HepG2 (cell line): ENCODE data around the gene PRMT2. TPM values are rescaled to one million over a fixed set of nuclear protein-coding genes. Genes with fewer than 3 reads are reported as not detected.

Experiments used
- AKAP8 ChIP-seq: sonication (generic); formaldehyde crosslinking; IDR thresholded peaks from 2 replicates; pipeline ENCODE4 v1.5.1; 2020; ENCODE audit warnings: mild to moderate bottlenecking, missing genetic modification reagents
- ATRX ChIP-seq: sonication (generic); formaldehyde crosslinking; IDR thresholded peaks from 2 replicates; pipeline ENCODE4 v1.4.0; 2020; ENCODE audit warnings: missing genetic modification reagents, borderline replicate concordance
- DRAP1 ChIP-seq: IDR thresholded peaks from 2 replicates; pipeline ENCODE4 v1.6.1; 2016; ENCODE audit warnings: missing genetic modification reagents, missing compliant biosample characterization
- FIP1L1 ChIP-seq: fragments of 200-400 bp; formaldehyde crosslinking; IDR thresholded peaks from 2 replicates; pipeline ENCODE4 v1.6.1; 2018; ENCODE audit warnings: low read depth, mild to moderate bottlenecking, low read length, moderate library complexity, borderline replicate concordance; ENCODE audit not compliant: insufficient read depth
- FLYWCH1 ChIP-seq: sonication (generic); formaldehyde crosslinking; IDR thresholded peaks from 2 replicates; pipeline ENCODE4 v1.8.1; 2023; ENCODE audit warnings: mild to moderate bottlenecking, missing genetic modification reagents
- FOSL2 ChIP-seq: sonication (generic); formaldehyde crosslinking; IDR thresholded peaks from 2 replicates; pipeline ENCODE4 v1.4.0; 2020; ENCODE audit warnings: missing genetic modification reagents
- FOXA3 ChIP-seq: IDR thresholded peaks from 2 replicates; pipeline ENCODE4 v1.6.1; 2016; ENCODE audit warnings: missing genetic modification reagents, missing compliant biosample characterization
- FOXC1 ChIP-seq: sonication (generic); formaldehyde crosslinking; IDR thresholded peaks from 2 replicates; pipeline ENCODE4 v1.8.0; 2022; ENCODE audit warnings: mild to moderate bottlenecking, missing genetic modification reagents, borderline replicate concordance
- GABPB1 ChIP-seq: IDR thresholded peaks from 2 replicates; pipeline ENCODE4 v1.6.1; 2016; ENCODE audit warnings: mild to moderate bottlenecking, missing genetic modification reagents, moderate library complexity, missing compliant biosample characterization
- HDAC6 ChIP-seq: fragments of 200-600 bp; sonication (generic); IDR thresholded peaks from 2 replicates; pipeline ENCODE4 v1.7.0; 2017; ENCODE audit warnings: mild to moderate bottlenecking, antibody characterized with exemption, low read length, low read depth
- IRF9 ChIP-seq: sonication (generic); formaldehyde crosslinking; IDR thresholded peaks from 2 replicates; pipeline ENCODE4 v1.8.0; 2022; ENCODE audit warnings: missing genetic modification reagents, mild to moderate bottlenecking, borderline replicate concordance
- MXI1 ChIP-seq: IDR thresholded peaks from 3 replicates; pipeline ENCODE4 v1.6.1; 2012; ENCODE audit warnings: low read depth, low read length, inconsistent platforms, borderline replicate concordance
- POGZ ChIP-seq: sonication (generic); formaldehyde crosslinking; IDR thresholded peaks from 2 replicates; pipeline ENCODE4 v1.4.0; 2020; ENCODE audit warnings: mild to moderate bottlenecking, missing genetic modification reagents
- PRPF4 ChIP-seq: fragments of 200-400 bp; formaldehyde crosslinking; IDR thresholded peaks from 2 replicates; pipeline ENCODE4 v1.6.1; 2016; ENCODE audit warnings: low read length, low read depth; ENCODE audit not compliant: poor library complexity, severe bottlenecking
- RFX5 ChIP-seq: IDR thresholded peaks from 2 replicates; pipeline ENCODE4 v1.6.1; 2011; ENCODE audit warnings: low read depth, low read length, improper control_type of control experiment
- ZFP41 ChIP-seq: sonication (generic); formaldehyde crosslinking; IDR thresholded peaks from 2 replicates; pipeline ENCODE4 v1.4.0; 2020; ENCODE audit warnings: mild to moderate bottlenecking, missing genetic modification reagents, borderline replicate concordance
- ZMYM2 ChIP-seq: sonication (generic); formaldehyde crosslinking; IDR thresholded peaks from 2 replicates; pipeline ENCODE4 v1.8.0; 2022; ENCODE audit warnings: mild to moderate bottlenecking, missing genetic modification reagents
- ZNF180 ChIP-seq: sonication (generic); formaldehyde crosslinking; IDR thresholded peaks from 2 replicates; pipeline ENCODE4 v1.4.0; 2020; ENCODE audit warnings: low read depth, missing genetic modification reagents, borderline replicate concordance
- ZNF329 ChIP-seq: sonication (generic); formaldehyde crosslinking; IDR thresholded peaks from 2 replicates; pipeline ENCODE4 v1.9.0; 2021; ENCODE audit warnings: low read depth, mild to moderate bottlenecking, missing genetic modification reagents
- ZNF557 ChIP-seq: sonication (generic); formaldehyde crosslinking; IDR thresholded peaks from 2 replicates; pipeline ENCODE4 v1.4.0; 2020; ENCODE audit warnings: missing genetic modification reagents
- ZNF574 ChIP-seq: sonication (generic); formaldehyde crosslinking; IDR thresholded peaks from 2 replicates; pipeline ENCODE4 v1.4.0; 2020; ENCODE audit warnings: missing genetic modification reagents
- polyA plus RNA-seq, 8 experiments: library from polyadenylated mRNA; depleted of rRNA in 3 of 8; stranded (reverse) in 7 of 8; unstranded in 1 of 8; fragments of >200 nt; fragmentation: Illumina TruSeq in 4 of 8; extraction: Trizol in 4 of 8; gene quantifications; 2 replicates each; pipeline versions ENCODE4 v1.2.1 to v1.2.3, GENCODE V29; 2011 to 2016; ENCODE audit warnings: low read depth in 4 of 8, missing spikeins in 1 of 8, mixed read lengths in 1 of 8; ENCODE audit not compliant: insufficient read depth in 1 of 8
- total RNA-seq, 5 experiments: library from RNA; depleted of rRNA; stranded (reverse); fragments of >200 nt; fragmentation: Illumina TruSeq; extraction: Trizol; gene quantifications; 2 replicates each; pipeline ENCODE4 v1.2.3, GENCODE V29; 2016; ENCODE audit warnings: low read depth in 1 of 5
- TF ChIP-seq, protein P1 (sequence below): sonication (generic); formaldehyde crosslinking; IDR thresholded peaks from 2 replicates; pipeline ENCODE4 v1.5.0; 2020; ENCODE audit warnings: mild to moderate bottlenecking, low read depth, missing genetic modification reagents, borderline replicate concordance
- TF ChIP-seq, protein P2 (sequence below): sonication (generic); formaldehyde crosslinking; IDR thresholded peaks from 2 replicates; pipeline ENCODE4 v1.5.1; 2020; ENCODE audit warnings: mild to moderate bottlenecking, moderate library complexity, missing genetic modification reagents

PRMT2 gene
- total and polyA plus RNA-seq, 2 of the 13 experiments (the other 11 are each of a cell fraction or from before 2014, with no cell fraction given) = 54.4 to 78.8 TPM

DNA sequence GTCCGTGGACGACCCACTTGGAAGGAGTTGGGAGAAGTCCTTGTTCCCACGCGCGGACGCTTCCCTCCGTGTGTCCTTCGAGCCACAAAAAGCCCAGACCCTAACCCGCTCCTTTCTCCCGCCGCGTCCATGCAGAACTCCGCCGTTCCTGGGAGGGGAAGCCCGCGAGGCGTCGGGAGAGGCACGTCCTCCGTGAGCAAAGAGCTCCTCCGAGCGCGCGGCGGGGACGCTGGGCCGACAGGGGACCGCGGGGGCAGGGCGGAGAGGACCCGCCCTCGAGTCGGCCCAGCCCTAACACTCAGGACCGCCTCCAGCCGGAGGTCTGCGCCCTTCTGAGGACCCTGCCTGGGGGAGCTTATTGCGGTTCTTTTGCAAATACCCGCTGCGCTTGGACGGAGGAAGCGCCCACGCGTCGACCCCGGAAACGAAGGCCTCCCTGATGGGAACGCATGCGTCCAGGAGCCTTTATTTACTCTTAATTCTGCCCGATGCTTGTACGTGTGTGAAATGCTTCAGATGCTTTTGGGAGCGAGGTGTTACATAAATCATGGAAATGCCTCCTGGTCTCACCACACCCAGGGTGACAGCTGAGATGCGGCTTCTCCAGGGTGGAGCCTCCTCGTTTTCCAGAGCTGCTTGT, 32.4 kb downstream of the PRMT2 start (continued):
- peak; percentile 46; the same call in 1 of the 2 replicates for TF ChIP-seq GABPB1
- TF ChIP-seq MXI1 = no peak
- no peak for TF ChIP-seq RFX5
- no peak for TF ChIP-seq IRF9 (CRISPR knock-in tag)
- TF ChIP-seq FIP1L1 = no peak
- TF ChIP-seq FOSL2 (CRISPR knock-in tag) = no peak
- TF ChIP-seq AKAP8 (CRISPR knock-in tag) = no peak
- no peak for TF ChIP-seq ZNF329 (CRISPR knock-in tag)
- 0 out of 2 replicates have a peak, but pooled peaks have one; percentile 19 for TF ChIP-seq DRAP1 (CRISPR knock-in tag)
- TF ChIP-seq ZNF574 (CRISPR knock-in tag) = no peak
- no peak for TF ChIP-seq ZNF557
- TF ChIP-seq PRPF4 = no peak
- 0 out of 2 replicates have a peak, but pooled peaks have one; percentile 47 for TF ChIP-seq ZMYM2 (CRISPR knock-in tag)
- TF ChIP-seq POGZ (CRISPR knock-in tag) = peak; percentile 51; the same call in 1 of the 2 replicates
- TF ChIP-seq, protein P1, sequence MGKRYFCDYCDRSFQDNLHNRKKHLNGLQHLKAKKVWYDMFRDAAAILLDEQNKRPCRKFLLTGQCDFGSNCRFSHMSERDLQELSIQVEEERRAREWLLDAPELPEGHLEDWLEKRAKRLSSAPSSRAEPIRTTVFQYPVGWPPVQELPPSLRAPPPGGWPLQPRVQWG (CRISPR knock-in tag) = no peak
- no peak for TF ChIP-seq ZNF180 (CRISPR knock-in tag)
- no peak for TF ChIP-seq FLYWCH1 (CRISPR knock-in tag)
- TF ChIP-seq, protein P2, sequence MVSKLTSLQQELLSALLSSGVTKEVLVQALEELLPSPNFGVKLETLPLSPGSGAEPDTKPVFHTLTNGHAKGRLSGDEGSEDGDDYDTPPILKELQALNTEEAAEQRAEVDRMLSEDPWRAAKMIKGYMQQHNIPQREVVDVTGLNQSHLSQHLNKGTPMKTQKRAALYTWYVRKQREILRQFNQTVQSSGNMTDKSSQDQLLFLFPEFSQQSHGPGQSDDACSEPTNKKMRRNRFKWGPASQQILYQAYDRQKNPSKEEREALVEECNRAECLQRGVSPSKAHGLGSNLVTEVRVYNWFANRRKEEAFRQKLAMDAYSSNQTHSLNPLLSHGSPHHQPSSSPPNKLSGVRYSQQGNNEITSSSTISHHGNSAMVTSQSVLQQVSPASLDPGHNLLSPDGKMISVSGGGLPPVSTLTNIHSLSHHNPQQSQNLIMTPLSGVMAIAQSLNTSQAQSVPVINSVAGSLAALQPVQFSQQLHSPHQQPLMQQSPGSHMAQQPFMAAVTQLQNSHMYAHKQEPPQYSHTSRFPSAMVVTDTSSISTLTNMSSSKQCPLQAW (CRISPR knock-in tag) = peak; percentile 63; the same call in 1 of the 2 replicates
- no peak for TF ChIP-seq HDAC6
- no peak for TF ChIP-seq FOXC1 (CRISPR knock-in tag)
- TF ChIP-seq ZFP41 (CRISPR knock-in tag) = no peak
- TF ChIP-seq ATRX (CRISPR knock-in tag) = no peak
- no peak for TF ChIP-seq FOXA3 (CRISPR knock-in tag)
